ENCODE measurements around the gene PARD3.

DNA sequence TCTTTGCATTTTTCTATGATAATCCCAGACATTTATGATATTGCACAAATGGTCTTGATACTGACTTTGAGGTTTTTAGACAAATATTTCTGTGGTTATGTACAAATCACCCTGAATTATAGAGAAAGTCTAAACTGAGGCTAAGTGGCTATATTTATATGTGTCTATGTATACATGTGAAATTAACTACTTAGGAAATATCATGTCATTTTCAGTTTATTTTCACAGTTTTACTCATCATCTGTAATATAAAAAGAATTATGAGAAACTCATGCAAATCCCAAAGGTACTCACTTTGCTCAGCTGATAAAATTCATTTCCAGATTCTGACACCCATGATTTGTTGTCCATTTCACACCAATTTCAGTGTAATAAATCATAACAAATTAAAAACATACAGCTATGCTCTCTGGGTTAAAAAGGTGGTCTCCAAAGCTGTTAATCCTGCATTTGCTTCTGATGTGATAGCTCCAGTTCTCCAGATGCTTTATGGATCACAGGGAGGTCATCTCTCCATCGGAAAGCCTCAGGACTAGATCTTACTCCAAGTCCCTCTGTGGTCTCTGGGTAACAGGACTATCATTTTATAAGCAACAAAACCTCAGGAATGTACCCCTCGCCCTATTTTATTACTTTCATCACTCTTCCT is 673.9 kb downstream of the PARD3 start:
- TF ChIP-seq POLR2A (IDR thresholded peaks at IDR 0.05; ENCODE audit: borderline replicate concordance, extremely low read depth, insufficient read depth, insufficient read length) = no peak
- TF ChIP-seq, protein P1, sequence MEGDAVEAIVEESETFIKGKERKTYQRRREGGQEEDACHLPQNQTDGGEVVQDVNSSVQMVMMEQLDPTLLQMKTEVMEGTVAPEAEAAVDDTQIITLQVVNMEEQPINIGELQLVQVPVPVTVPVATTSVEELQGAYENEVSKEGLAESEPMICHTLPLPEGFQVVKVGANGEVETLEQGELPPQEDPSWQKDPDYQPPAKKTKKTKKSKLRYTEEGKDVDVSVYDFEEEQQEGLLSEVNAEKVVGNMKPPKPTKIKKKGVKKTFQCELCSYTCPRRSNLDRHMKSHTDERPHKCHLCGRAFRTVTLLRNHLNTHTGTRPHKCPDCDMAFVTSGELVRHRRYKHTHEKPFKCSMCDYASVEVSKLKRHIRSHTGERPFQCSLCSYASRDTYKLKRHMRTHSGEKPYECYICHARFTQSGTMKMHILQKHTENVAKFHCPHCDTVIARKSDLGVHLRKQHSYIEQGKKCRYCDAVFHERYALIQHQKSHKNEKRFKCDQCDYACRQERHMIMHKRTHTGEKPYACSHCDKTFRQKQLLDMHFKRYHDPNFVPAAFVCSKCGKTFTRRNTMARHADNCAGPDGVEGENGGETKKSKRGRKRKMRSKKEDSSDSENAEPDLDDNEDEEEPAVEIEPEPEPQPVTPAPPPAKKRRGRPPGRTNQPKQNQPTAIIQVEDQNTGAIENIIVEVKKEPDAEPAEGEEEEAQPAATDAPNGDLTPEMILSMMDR (IDR thresholded peaks at IDR 0.05 in 2 of 3, conservative IDR thresholded peaks at IDR 0.05 in 1 of 3; ENCODE audit: borderline replicate concordance in 1 of 3, insufficient read depth in 1 of 3, low read depth in 2 of 3, low read length in 2 of 3) = no peak
- no peak for TF ChIP-seq TCF7L2 (IDR thresholded peaks at IDR 0.05; ENCODE audit: borderline replicate concordance, extremely low read depth, insufficient read depth, insufficient read length)
- TF ChIP-seq EZH2phosphoT487 (IDR thresholded peaks at IDR 0.05; ENCODE audit: borderline replicate concordance) = no peak
- TF ChIP-seq SRF (IDR thresholded peaks at IDR 0.05; ENCODE audit: low read depth) = no peak
- TF ChIP-seq, protein P2, sequence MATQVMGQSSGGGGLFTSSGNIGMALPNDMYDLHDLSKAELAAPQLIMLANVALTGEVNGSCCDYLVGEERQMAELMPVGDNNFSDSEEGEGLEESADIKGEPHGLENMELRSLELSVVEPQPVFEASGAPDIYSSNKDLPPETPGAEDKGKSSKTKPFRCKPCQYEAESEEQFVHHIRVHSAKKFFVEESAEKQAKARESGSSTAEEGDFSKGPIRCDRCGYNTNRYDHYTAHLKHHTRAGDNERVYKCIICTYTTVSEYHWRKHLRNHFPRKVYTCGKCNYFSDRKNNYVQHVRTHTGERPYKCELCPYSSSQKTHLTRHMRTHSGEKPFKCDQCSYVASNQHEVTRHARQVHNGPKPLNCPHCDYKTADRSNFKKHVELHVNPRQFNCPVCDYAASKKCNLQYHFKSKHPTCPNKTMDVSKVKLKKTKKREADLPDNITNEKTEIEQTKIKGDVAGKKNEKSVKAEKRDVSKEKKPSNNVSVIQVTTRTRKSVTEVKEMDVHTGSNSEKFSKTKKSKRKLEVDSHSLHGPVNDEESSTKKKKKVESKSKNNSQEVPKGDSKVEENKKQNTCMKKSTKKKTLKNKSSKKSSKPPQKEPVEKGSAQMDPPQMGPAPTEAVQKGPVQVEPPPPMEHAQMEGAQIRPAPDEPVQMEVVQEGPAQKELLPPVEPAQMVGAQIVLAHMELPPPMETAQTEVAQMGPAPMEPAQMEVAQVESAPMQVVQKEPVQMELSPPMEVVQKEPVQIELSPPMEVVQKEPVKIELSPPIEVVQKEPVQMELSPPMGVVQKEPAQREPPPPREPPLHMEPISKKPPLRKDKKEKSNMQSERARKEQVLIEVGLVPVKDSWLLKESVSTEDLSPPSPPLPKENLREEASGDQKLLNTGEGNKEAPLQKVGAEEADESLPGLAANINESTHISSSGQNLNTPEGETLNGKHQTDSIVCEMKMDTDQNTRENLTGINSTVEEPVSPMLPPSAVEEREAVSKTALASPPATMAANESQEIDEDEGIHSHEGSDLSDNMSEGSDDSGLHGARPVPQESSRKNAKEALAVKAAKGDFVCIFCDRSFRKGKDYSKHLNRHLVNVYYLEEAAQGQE (IDR thresholded peaks at IDR 0.05; ENCODE audit: low read depth) = no peak
- no peak for TF ChIP-seq FOSL1 (IDR thresholded peaks at IDR 0.05; ENCODE audit: low read depth)
- TF ChIP-seq RAD21 (IDR thresholded peaks at IDR 0.05; ENCODE audit: low read depth) = no peak
- no peak for TF ChIP-seq CEBPB (IDR thresholded peaks at IDR 0.05; ENCODE audit: low read depth)
- no peak for TF ChIP-seq POLR2AphosphoS5 (IDR thresholded peaks at IDR 0.05; ENCODE audit: low read depth, low read length)
- TF ChIP-seq JUND (IDR thresholded peaks at IDR 0.05) = no peak
- TF ChIP-seq ZNF274 (IDR thresholded peaks at IDR 0.05; ENCODE audit: low read depth, low read length) = no peak
- no peak for TF ChIP-seq EZH2 (IDR thresholded peaks at IDR 0.05)
- no peak for TF ChIP-seq SIN3A (IDR thresholded peaks at IDR 0.05; ENCODE audit: low read depth)

Measured in HCT116 (cell line).